Panc1 (cell line): ENCODE results near the gene KCNJ13. TPM values are rescaled to one million over a fixed set of nuclear protein-coding genes. Genes with fewer than 3 reads are reported as not detected.

Experiments
- total RNA-seq: library from RNA; stranded (reverse); gene quantifications from one replicate; pipeline ENCODE4 v1.2.1, GENCODE V29; 2021; ENCODE audit not compliant: unreplicated experiment

The KCNJ13 gene
- total RNA-seq, 1 experiment from 2014 or later: 1.1 TPM

Other genes starting within 250 kb of the KCNJ13 start
- not detected for gene CHRNG, start 236.9 kb downstream of the KCNJ13 start, total RNA-seq
- gene TIGD1, start 226.0 kb downstream of the KCNJ13 start, total RNA-seq: 5.1 TPM
- gene EIF4E2, start 225.9 kb downstream of the KCNJ13 start, total RNA-seq: 84.0 TPM
- 73.5 TPM for gene EFHD1, start 143.0 kb downstream of the KCNJ13 start, total RNA-seq
- 68.3 TPM for gene GIGYF2, start 79.2 kb downstream of the KCNJ13 start, total RNA-seq
- 6.8 TPM for gene SNORC, start 93.7 kb upstream of the KCNJ13 start, total RNA-seq
- gene NGEF, start 236.7 kb upstream of the KCNJ13 start, total RNA-seq: 17.8 TPM